ENCODE results near the gene CD209. TPM values are rescaled to one million over a fixed set of nuclear protein-coding genes. Genes with fewer than 3 reads are reported as not detected.
"Not testable (repeated sequence)": the region's sequence is repeated elsewhere in the genome, so short reads cannot be mapped to it uniquely, and the experiment has no call there.

CD209 gene
- polyA plus RNA-seq, 4 donors, result 0.67 to 13.6 (median 3.3) TPM

DNA sequence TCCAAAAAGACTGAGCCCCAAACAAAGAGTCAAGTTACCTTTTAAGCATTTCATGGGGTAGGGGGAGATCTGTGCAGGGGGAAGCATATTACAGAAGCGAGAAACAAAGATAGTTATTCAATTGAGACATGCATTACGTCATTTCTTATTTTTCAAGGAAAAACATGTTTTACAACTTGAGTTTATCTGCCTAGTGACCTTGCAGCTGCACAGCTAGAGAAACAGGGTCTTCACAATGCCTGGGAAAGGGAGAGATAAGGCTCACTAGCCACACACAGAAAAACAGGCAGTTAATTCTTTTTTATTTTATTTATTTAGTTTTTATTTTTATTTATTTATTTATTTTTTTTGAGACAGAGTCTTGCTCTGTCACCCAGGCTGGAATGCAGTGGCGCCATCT is 16.8 kb upstream of the CD209 start:
- H3K27me3 ChIP-seq (ENCODE audit: control insufficient read depth in 3 of 3, insufficient read depth in 3 of 3, low read length in 3 of 3); H3K4me3 ChIP-seq (ENCODE audit: low read depth in 1 of 3, low read length in 3 of 3); DNase-seq; H3K4me1 ChIP-seq (ENCODE audit: control insufficient read depth in 3 of 3, insufficient read depth in 2 of 3, low read depth in 1 of 3, low read length in 2 of 3); FAIRE-seq; H3K27ac ChIP-seq (ENCODE audit: low read depth in 1 of 3, low read length in 2 of 3); H3K36me3 ChIP-seq (ENCODE audit: control insufficient read depth in 3 of 3, insufficient read depth in 2 of 3, low read depth in 1 of 3, low read length in 3 of 3): not testable (repeated sequence)
- WGBS, 3 donors, result 49 to 56% (median 54%) methylated on average over 3 of the region's 3 CpGs
- peaks cover 0 to 11% of the 10 kb centered on the region in 2 donors for H3K9me3 ChIP-seq (ENCODE audit: control insufficient read depth in 2 of 2, insufficient read depth in 1 of 2, low read depth in 1 of 2, low read length in 1 of 2)

DNA sequence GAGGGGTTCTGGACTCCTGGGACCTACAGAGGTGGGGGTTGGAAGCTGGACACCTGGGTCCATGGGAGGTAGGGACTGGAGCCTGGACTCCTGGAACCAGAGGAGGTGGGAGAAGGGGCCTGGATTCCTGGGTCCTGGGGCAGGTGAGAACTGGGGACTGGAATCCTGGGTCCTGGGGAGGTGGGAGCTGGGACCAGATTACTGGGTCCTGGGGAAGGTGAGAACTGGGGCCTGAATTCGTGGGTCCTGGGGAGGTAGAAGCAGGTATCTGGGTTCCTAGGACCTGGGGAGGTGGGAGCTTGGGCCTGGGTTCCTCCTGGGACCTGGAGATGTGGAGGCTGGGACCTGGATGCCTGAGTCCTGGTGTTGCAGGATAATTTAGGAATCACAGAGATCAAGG is 16.4 kb upstream of the CD209 start:
- WGBS, 3 donors, result 0 to 41% (median 27%) methylated on average over 1 of the region's 1 CpG
- H3K36me3 ChIP-seq (ENCODE audit: control insufficient read depth in 3 of 3, insufficient read depth in 2 of 3, low read depth in 1 of 3, low read length in 3 of 3), result no peaks in the 10 kb centered on the region
- peaks cover 0 to 2% (median 0%) of the 10 kb centered on the region in 3 donors for H3K27me3 ChIP-seq (ENCODE audit: control insufficient read depth in 3 of 3, insufficient read depth in 3 of 3, low read length in 3 of 3)
- DNase-seq (no peak), FAIRE-seq (no peak)
- no peak overlapping the region for H3K27ac ChIP-seq (ENCODE audit: low read depth in 1 of 3, low read length in 2 of 3)
- no peak overlapping the region for H3K4me3 ChIP-seq (ENCODE audit: low read depth in 1 of 3, low read length in 3 of 3)
- H3K4me1 ChIP-seq (ENCODE audit: control insufficient read depth in 3 of 3, insufficient read depth in 2 of 3, low read depth in 1 of 3, low read length in 2 of 3), result no peaks in the 10 kb centered on the region
- peaks cover 0 to 11% of the 10 kb centered on the region in 2 donors for H3K9me3 ChIP-seq (ENCODE audit: control insufficient read depth in 2 of 2, insufficient read depth in 1 of 2, low read depth in 1 of 2, low read length in 1 of 2)

DNA sequence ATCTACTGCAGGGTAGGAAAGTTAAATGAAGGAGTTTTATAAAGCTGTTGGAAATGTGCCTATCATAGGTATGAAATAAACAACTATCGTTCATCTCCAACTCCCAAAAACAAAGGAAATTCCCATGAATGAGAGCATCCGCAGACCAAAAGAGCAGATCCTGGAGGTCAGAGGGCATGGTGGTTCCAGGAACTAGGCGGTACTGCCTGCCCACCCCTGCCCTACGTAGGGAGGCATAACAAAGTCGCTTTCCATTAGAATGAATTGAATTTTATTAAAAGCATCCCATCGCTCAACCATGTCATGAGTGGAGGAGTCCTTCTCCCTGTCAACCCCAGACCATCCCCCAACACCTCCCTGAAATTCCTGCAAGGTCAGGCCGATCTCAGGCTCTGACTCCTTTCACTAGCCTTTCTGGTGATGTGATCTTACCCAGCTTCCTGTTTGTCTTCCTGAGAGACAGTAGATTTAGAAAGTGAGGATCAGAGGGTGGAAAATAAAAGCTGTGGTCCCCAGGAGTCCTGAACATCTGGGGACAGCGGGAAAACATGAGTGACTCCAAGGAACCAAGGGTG is 15.5 kb upstream of the CD209 start, which contains the start of gene CLEC4M:
Gene CLEC4M (plus strand): TSS at position 525 of the 575 bp plus-strand sequence. CDS start 24 bp downstream, at position 549.
- FAIRE-seq, result no peak
- WGBS, 3 donors, result 72 to 75% (median 72%) methylated on average over 8 of the region's 8 CpGs

DNA sequence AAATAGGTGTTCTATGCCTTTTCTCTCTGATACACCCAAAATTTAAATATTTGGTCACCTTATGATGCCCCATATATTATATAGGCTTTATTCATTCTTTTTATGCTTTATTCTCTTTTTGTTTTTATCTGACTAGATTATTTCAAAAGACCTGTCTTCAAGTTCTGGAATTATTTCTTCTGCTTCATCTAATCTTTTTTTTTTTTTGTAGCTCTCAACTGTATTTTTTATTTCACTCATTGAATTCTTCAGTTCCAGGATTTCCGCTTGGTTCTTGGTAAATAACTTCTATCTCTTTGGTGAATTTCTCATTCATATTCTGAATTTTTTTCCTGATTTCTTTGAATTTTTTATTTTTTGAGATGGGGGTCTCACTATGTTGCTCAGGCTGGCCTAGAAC is 11.8 kb upstream of the CD209 start:
- no peak for DNase-seq

More for the DNA sequence above, 15.5 kb upstream of the CD209 start, which contains the start of gene CLEC4M:
- no peak within 1 kb of the TSS for H3K27ac ChIP-seq (ENCODE audit: low read depth in 1 of 3, low read length in 2 of 3)
- no peaks in the 10 kb centered on the region for H3K4me1 ChIP-seq (ENCODE audit: control insufficient read depth in 3 of 3, insufficient read depth in 2 of 3, low read depth in 1 of 3, low read length in 2 of 3)
- H3K36me3 ChIP-seq (ENCODE audit: control insufficient read depth in 3 of 3, insufficient read depth in 2 of 3, low read depth in 1 of 3, low read length in 3 of 3), result no peaks in the 10 kb centered on the region
- H3K9me3 ChIP-seq (ENCODE audit: control insufficient read depth in 2 of 2, insufficient read depth in 1 of 2, low read depth in 1 of 2, low read length in 1 of 2), result peaks cover 0 to 17% of the 10 kb centered on the region in 2 donors
- no peak within 1 kb of the TSS for H3K4me3 ChIP-seq (ENCODE audit: low read depth in 1 of 3, low read length in 3 of 3)
- no peak for DNase-seq
- peaks cover 0 to 2% (median 0%) of the 10 kb centered on the region in 3 donors for H3K27me3 ChIP-seq (ENCODE audit: control insufficient read depth in 3 of 3, insufficient read depth in 3 of 3, low read length in 3 of 3)

DNA sequence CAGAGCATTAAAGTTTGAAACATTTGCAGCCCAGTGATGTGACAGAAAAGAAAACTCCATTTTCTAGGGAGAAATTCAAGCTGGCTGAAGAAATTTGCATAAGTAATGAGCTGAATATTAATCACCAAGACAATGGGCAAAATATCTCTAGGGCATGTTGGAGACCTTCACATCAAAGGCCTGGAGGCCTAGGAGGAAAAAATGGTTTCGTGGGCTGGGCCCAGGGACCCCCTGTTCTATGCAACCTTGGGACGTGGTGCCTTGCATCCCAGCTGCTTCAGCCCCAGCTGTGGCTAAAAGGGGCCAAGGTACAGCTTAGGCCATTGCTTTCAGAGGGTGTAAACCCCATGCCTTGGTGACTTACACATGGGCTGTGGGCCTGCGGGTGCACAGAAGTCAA is 10.0 kb upstream of the CD209 start:
- FAIRE-seq (no peak), DNase-seq (no peak)
- 65 to 82% (median 69%) methylated on average over 3 of the region's 3 CpGs for WGBS, 3 donors

More for the DNA sequence above, 11.8 kb upstream of the CD209 start:
- H3K9me3 ChIP-seq (ENCODE audit: control insufficient read depth in 2 of 2, insufficient read depth in 1 of 2, low read depth in 1 of 2, low read length in 1 of 2), result peaks cover 0 to 32% of the 10 kb centered on the region in 2 donors
- peaks cover 0 to 4% (median 0%) of the 10 kb centered on the region in 3 donors for H3K27me3 ChIP-seq (ENCODE audit: control insufficient read depth in 3 of 3, insufficient read depth in 3 of 3, low read length in 3 of 3)
- no peaks in the 10 kb centered on the region for H3K36me3 ChIP-seq (ENCODE audit: control insufficient read depth in 3 of 3, insufficient read depth in 2 of 3, low read depth in 1 of 3, low read length in 3 of 3)
- H3K4me3 ChIP-seq (ENCODE audit: low read depth in 1 of 3, low read length in 3 of 3), result no peak overlapping the region
- no peak for FAIRE-seq
- no peaks in the 10 kb centered on the region for H3K4me1 ChIP-seq (ENCODE audit: control insufficient read depth in 3 of 3, insufficient read depth in 2 of 3, low read depth in 1 of 3, low read length in 2 of 3)
- WGBS, 3 donors, result 86 to 95% (median 95%) methylated on average over 1 of the region's 1 CpG
- no peak overlapping the region for H3K27ac ChIP-seq (ENCODE audit: low read depth in 1 of 3, low read length in 2 of 3)

DNA sequence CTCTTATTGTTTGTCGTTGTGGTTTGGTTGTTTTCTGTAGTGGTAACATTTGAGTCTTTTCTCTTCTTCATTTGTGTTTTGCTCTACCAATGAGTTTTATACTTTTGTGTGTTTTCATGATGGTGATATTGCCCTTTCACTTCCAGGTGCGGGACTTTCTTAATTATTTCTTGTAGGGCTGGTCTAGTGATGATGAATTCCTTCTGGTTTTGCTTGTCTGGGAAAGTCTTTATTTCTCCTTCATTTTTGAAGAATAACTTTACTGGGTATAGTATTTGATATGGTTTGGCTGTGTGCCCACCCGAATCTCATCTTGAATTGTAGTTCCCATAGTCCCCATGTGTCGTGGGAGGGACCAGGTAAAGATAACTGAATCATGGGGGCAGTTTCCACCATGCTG is 8.9 kb upstream of the CD209 start:
- H3K4me3 ChIP-seq (ENCODE audit: low read depth in 1 of 3, low read length in 3 of 3), result no peak overlapping the region
- no peak for FAIRE-seq
- H3K4me1 ChIP-seq (ENCODE audit: control insufficient read depth in 3 of 3, insufficient read depth in 2 of 3, low read depth in 1 of 3, low read length in 2 of 3), result no peaks in the 10 kb centered on the region
- no peaks in the 10 kb centered on the region for H3K36me3 ChIP-seq (ENCODE audit: control insufficient read depth in 3 of 3, insufficient read depth in 2 of 3, low read depth in 1 of 3, low read length in 3 of 3)
- H3K27me3 ChIP-seq (ENCODE audit: control insufficient read depth in 3 of 3, insufficient read depth in 3 of 3, low read length in 3 of 3), result peaks cover 0 to 4% (median 0%) of the 10 kb centered on the region in 3 donors
- no peak for DNase-seq
- WGBS, 3 donors, result 32 to 50% (median 40%) methylated on average over 4 of the region's 4 CpGs
- peaks cover 0 to 31% of the 10 kb centered on the region in 2 donors for H3K9me3 ChIP-seq (ENCODE audit: control insufficient read depth in 2 of 2, insufficient read depth in 1 of 2, low read depth in 1 of 2, low read length in 1 of 2)
- H3K27ac ChIP-seq (ENCODE audit: low read depth in 1 of 3, low read length in 2 of 3), result no peak overlapping the region

More for the DNA sequence above, 10.0 kb upstream of the CD209 start:
- no peak overlapping the region for H3K4me3 ChIP-seq (ENCODE audit: low read depth in 1 of 3, low read length in 3 of 3)
- H3K27ac ChIP-seq (ENCODE audit: low read depth in 1 of 3, low read length in 2 of 3), result no peak overlapping the region
- peaks cover 0 to 32% of the 10 kb centered on the region in 2 donors for H3K9me3 ChIP-seq (ENCODE audit: control insufficient read depth in 2 of 2, insufficient read depth in 1 of 2, low read depth in 1 of 2, low read length in 1 of 2)
- no peaks in the 10 kb centered on the region for H3K36me3 ChIP-seq (ENCODE audit: control insufficient read depth in 3 of 3, insufficient read depth in 2 of 3, low read depth in 1 of 3, low read length in 3 of 3)
- no peaks in the 10 kb centered on the region for H3K4me1 ChIP-seq (ENCODE audit: control insufficient read depth in 3 of 3, insufficient read depth in 2 of 3, low read depth in 1 of 3, low read length in 2 of 3)
- peaks cover 0 to 4% (median 0%) of the 10 kb centered on the region in 3 donors for H3K27me3 ChIP-seq (ENCODE audit: control insufficient read depth in 3 of 3, insufficient read depth in 3 of 3, low read length in 3 of 3)

DNA sequence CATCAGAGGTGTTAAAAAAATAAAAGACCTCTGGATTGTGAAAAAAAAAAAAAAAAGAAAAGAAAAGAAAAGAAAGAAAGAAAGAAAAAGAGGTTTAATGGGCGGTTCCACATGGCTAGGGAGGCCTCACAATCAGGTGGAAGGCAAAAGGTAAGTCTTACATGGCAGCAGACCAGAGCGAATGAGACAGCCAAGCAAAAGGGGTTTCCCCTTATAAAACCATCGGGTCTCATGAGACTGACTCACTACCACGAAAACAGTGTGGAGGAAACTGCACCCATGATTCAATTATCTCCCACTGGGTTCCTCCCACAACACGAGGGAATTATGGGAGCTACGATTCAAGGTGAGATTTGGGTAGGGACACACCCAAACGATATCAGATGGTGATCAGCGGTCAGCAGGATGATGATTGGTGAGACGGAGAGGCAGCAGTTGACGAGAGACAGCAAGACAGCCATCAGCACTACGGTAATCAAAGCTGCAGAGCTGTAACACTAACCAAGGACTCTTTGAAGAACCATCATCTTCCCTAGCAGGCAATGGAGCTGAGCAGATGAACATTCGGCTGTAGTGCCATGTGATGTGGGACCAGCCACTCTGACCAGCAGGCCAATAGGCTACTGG is 3.9 kb upstream of the CD209 start:
- Histone ChIP-seq H3K27ac (ENCODE audit: low read depth in 1 of 3, low read length in 2 of 3) (no peak overlapping the region), H3K27me3 (ENCODE audit: control insufficient read depth in 3 of 3, insufficient read depth in 3 of 3, low read length in 3 of 3) (peaks cover 0 to 3% (median 0%) of the 10 kb centered on the region in 3 donors), H3K36me3 (ENCODE audit: control insufficient read depth in 3 of 3, insufficient read depth in 2 of 3, low read depth in 1 of 3, low read length in 3 of 3) (no peaks in the 10 kb centered on the region), H3K4me1 (ENCODE audit: control insufficient read depth in 3 of 3, insufficient read depth in 2 of 3, low read depth in 1 of 3, low read length in 2 of 3) (no peaks in the 10 kb centered on the region), H3K4me3 (ENCODE audit: low read depth in 1 of 3, low read length in 3 of 3) (no peak overlapping the region), H3K9me3 (ENCODE audit: control insufficient read depth in 2 of 2, insufficient read depth in 1 of 2, low read depth in 1 of 2, low read length in 1 of 2) (peaks cover 0 to under 1% of the 10 kb centered on the region in 2 donors)
- no peak for FAIRE-seq
- WGBS, 3 donors, result 54 to 69% (median 59%) methylated on average over 12 of the region's 12 CpGs
- no peak for DNase-seq

DNA sequence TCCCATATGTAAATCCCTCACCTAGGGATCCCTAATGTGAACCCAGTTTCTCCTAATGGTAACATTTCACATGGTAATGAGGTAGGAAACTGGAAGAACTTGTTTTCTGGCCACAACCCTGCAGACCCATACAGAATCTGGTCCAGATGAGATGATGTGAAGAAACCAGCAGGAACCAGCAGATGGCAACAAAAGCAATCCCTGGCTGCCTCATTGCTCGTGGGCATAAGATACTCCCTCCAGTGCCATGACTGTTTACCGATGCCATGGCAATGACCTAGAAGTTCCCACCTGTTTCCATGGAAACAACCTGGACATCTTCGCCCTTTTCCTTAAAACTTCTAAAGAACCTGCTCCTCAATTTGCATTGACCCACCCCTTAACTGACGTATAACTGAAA is 1.4 kb upstream of the CD209 start:
- H3K27me3 ChIP-seq (ENCODE audit: control insufficient read depth in 3 of 3, insufficient read depth in 3 of 3, low read length in 3 of 3), result peaks cover 0 to 3% (median 0%) of the 10 kb centered on the region in 3 donors
- FAIRE-seq, result no peak

More for the DNA sequence above, 1.4 kb upstream of the CD209 start:
- no peaks in the 10 kb centered on the region for H3K36me3 ChIP-seq (ENCODE audit: control insufficient read depth in 3 of 3, insufficient read depth in 2 of 3, low read depth in 1 of 3, low read length in 3 of 3)
- whole genome bisulfite sequencing, 3 donors, result 19 to 22% (median 20%) methylated on average over 4 of the region's 4 CpGs
- H3K9me3 ChIP-seq (ENCODE audit: control insufficient read depth in 2 of 2, insufficient read depth in 1 of 2, low read depth in 1 of 2, low read length in 1 of 2), result no peaks in the 10 kb centered on the region
- no peaks in the 10 kb centered on the region for H3K4me1 ChIP-seq (ENCODE audit: control insufficient read depth in 3 of 3, insufficient read depth in 2 of 3, low read depth in 1 of 3, low read length in 2 of 3)
- H3K4me3 ChIP-seq (ENCODE audit: low read depth in 1 of 3, low read length in 3 of 3), result no peak overlapping the region
- DNase-seq, result no peak
- H3K27ac ChIP-seq (ENCODE audit: low read depth in 1 of 3, low read length in 2 of 3), result no peak overlapping the region

Measured in small intestine (tissue), 7 donors.